ENCODE results near the gene UNC119. TPM values are rescaled to one million over a fixed set of nuclear protein-coding genes. Genes with fewer than 3 reads are reported as not detected.

The UNC119 gene
- polyA plus RNA-seq, 1 donor from 2014 or later = 218 TPM

DNA sequence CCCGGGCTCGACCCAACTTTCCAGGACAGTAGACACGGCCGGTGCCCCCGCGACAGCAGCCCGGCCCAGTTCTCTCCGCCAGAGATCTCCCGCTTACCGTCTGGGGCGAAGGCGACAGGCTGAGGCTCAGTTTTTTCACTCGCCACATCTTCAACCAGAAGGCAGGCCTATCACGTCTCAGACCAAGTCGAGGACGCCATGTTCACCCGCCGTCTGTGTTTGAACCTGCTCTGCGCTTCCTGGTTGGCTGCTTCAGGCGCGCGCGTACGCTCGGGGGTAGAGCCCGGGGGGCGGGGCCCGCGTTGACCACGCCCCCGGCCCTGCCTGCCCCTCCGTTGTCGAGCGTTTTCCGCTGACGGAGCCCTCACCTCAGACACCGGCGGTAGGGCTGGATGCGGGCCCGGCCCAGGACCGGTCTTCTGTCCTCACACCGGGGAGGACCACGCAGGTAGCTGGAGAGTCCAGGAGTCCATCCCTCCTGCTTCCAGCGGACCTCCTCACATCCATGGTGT lies 46.4 kb upstream of the UNC119 start, which contains the start of gene SPAG5:
TSS of gene SPAG5 (minus strand) at position 227 of the 512 bp plus-strand sequence. CDS start at position 148, 79 bp downstream.
- no peaks in the 10 kb centered on the region for H3K9me2 ChIP-seq (ENCODE audit: insufficient read depth, low read length)
- peak within 1 kb of the TSS; percentile 61 for H3K9ac ChIP-seq (ENCODE audit: low read length)
- H3K27ac ChIP-seq (ENCODE audit: low read length) = no peak within 1 kb of the TSS
- TF ChIP-seq, protein P1, sequence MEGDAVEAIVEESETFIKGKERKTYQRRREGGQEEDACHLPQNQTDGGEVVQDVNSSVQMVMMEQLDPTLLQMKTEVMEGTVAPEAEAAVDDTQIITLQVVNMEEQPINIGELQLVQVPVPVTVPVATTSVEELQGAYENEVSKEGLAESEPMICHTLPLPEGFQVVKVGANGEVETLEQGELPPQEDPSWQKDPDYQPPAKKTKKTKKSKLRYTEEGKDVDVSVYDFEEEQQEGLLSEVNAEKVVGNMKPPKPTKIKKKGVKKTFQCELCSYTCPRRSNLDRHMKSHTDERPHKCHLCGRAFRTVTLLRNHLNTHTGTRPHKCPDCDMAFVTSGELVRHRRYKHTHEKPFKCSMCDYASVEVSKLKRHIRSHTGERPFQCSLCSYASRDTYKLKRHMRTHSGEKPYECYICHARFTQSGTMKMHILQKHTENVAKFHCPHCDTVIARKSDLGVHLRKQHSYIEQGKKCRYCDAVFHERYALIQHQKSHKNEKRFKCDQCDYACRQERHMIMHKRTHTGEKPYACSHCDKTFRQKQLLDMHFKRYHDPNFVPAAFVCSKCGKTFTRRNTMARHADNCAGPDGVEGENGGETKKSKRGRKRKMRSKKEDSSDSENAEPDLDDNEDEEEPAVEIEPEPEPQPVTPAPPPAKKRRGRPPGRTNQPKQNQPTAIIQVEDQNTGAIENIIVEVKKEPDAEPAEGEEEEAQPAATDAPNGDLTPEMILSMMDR (IDR thresholded peaks at IDR 0.05; ENCODE audit: poor library complexity, severe bottlenecking) = no peak
- TF ChIP-seq POLR2AphosphoS5 (IDR thresholded peaks at IDR 0.05) (peak; percentile 27), EZH2 (IDR thresholded peaks at IDR 0.05; ENCODE audit: borderline replicate concordance, insufficient read depth, low read length, poor library complexity, severe bottlenecking) (no peak), MXI1 (conservative IDR thresholded peaks at IDR 0.05; ENCODE audit: poor library complexity, severe bottlenecking) (peak; percentile 96), TAF1 (IDR thresholded peaks at IDR 0.05; ENCODE audit: low read depth) (no peak), SMC3 (conservative IDR thresholded peaks at IDR 0.05; ENCODE audit: poor library complexity) (peak; percentile 25), RAD21 (conservative IDR thresholded peaks at IDR 0.05) (peak; percentile 21)
- no peaks in the 10 kb centered on the region for H3K36me3 ChIP-seq (ENCODE audit: insufficient read depth, low read length)
- H4K20me1 ChIP-seq (ENCODE audit: insufficient read depth) = no peaks in the 10 kb centered on the region
- H3K4me3 ChIP-seq (ENCODE audit: low read length) = peak within 1 kb of the TSS; percentile 71
- peak within 1 kb of the TSS; percentile 25 for H2AFZ ChIP-seq (ENCODE audit: low read depth, low read length)
- H3K4me2 ChIP-seq (ENCODE audit: low read length) = peak within 1 kb of the TSS; percentile 63
- no peaks in the 10 kb centered on the region for H3F3A ChIP-seq (ENCODE audit: insufficient read depth, low read length, poor library complexity, severe bottlenecking)
- no peaks in the 10 kb centered on the region for H3K27me3 ChIP-seq (ENCODE audit: insufficient read depth, low read depth, low read length)
- no peaks in the 10 kb centered on the region for H3K79me2 ChIP-seq (replicated peaks; ENCODE audit: insufficient read depth, low read length)
- no peaks in the 10 kb centered on the region for H3K9me3 ChIP-seq (ENCODE audit: low read length)

DNA sequence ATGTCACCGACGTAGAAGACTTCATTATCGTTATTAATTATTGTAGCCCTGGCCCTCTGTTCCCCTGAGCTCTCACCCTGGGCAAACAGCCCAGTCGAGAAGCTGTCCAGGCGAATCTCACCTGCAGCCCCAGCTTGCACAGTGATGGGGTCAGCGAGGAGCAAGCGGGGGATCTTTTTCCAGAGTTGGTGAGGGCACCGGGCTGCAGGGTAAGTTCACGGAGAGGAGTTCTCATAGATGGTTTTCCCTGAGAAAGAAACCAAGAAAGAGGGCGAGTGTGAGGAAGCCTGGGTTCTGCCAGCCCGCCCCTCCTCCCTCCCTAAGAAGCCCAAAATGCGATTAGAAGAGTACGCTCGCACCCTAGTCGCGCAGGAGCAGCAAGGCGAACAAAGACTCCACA lies 46.0 kb upstream of the UNC119 start:
- H3K27me3 ChIP-seq (ENCODE audit: insufficient read depth, low read depth, low read length) = no peaks in the 10 kb centered on the region
- H3K9ac ChIP-seq (ENCODE audit: low read length) = no peak overlapping the region
- peak overlapping the region; percentile 71 for H3K4me3 ChIP-seq (ENCODE audit: low read length)
- peak overlapping the region; percentile 50 for H3K4me2 ChIP-seq (ENCODE audit: low read length)
- no peaks in the 10 kb centered on the region for H3K9me2 ChIP-seq (ENCODE audit: insufficient read depth, low read length)
- no peaks in the 10 kb centered on the region for H3F3A ChIP-seq (ENCODE audit: insufficient read depth, low read length, poor library complexity, severe bottlenecking)
- H4K20me1 ChIP-seq (ENCODE audit: insufficient read depth) = no peaks in the 10 kb centered on the region
- no peaks in the 10 kb centered on the region for H3K79me2 ChIP-seq (replicated peaks; ENCODE audit: insufficient read depth, low read length)
- no peak overlapping the region for H3K27ac ChIP-seq (ENCODE audit: low read length)
- no peaks in the 10 kb centered on the region for H3K9me3 ChIP-seq (ENCODE audit: low read length)
- H2AFZ ChIP-seq (ENCODE audit: low read depth, low read length) = no peak overlapping the region
- no peaks in the 10 kb centered on the region for H3K36me3 ChIP-seq (ENCODE audit: insufficient read depth, low read length)
- TF ChIP-seq TAF1 (IDR thresholded peaks at IDR 0.05; ENCODE audit: low read depth) (no peak), MXI1 (conservative IDR thresholded peaks at IDR 0.05; ENCODE audit: poor library complexity, severe bottlenecking) (no peak)
- TF ChIP-seq, protein P1 (IDR thresholded peaks at IDR 0.05; ENCODE audit: poor library complexity, severe bottlenecking) = no peak

DNA sequence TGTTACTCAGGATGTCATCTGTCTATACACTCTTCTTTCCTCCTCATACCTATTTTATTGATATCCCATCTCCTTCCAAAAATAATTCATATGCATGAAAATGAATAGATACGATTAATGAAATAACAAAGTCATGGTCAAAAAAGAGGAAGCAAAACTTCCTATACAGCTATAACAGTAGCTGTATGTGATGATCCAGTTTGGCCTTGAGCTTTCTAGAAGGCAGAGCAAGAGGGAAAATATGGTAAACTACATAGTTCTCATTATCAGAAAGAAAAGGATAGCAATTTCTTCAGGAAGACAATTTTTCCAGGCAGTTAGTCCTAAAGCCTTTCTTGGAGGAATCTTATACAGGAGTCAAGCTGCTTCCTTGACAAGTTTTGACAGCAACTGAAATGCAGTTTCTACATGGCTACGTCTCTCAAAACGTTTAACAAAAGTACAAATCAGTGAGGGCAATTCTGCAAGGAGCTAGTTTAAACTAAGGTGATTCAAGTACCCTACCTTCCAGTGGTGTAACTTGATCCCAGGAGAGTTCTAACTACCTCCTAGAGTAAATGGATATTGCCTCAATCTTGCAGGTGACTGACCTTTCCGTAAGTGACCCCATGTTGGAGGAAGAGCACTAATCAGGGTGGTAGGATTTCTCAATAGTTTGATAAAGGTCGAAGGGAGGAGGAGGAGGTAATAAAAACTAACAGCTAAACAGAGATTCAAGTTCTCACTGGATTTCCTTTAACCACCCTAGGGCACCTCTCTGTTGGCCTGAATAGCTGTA lies 45.4 kb upstream of the UNC119 start:
- Histone ChIP-seq H3K9ac (ENCODE audit: low read length) (no peak overlapping the region), H3K27ac (ENCODE audit: low read length) (no peak overlapping the region), H3K79me2 (replicated peaks; ENCODE audit: insufficient read depth, low read length) (no peaks in the 10 kb centered on the region), H2AFZ (ENCODE audit: low read depth, low read length) (no peak overlapping the region), H3F3A (ENCODE audit: insufficient read depth, low read length, poor library complexity, severe bottlenecking) (no peaks in the 10 kb centered on the region), H3K27me3 (ENCODE audit: insufficient read depth, low read depth, low read length) (no peaks in the 10 kb centered on the region), H3K4me2 (ENCODE audit: low read length) (no peak overlapping the region), H3K4me3 (ENCODE audit: low read length) (peak overlapping the region; percentile 71), H3K9me2 (ENCODE audit: insufficient read depth, low read length) (no peaks in the 10 kb centered on the region), H3K9me3 (ENCODE audit: low read length) (no peaks in the 10 kb centered on the region), H4K20me1 (ENCODE audit: insufficient read depth) (no peaks in the 10 kb centered on the region), H3K36me3 (ENCODE audit: insufficient read depth, low read length) (no peaks in the 10 kb centered on the region)
- TF ChIP-seq, protein P2, sequence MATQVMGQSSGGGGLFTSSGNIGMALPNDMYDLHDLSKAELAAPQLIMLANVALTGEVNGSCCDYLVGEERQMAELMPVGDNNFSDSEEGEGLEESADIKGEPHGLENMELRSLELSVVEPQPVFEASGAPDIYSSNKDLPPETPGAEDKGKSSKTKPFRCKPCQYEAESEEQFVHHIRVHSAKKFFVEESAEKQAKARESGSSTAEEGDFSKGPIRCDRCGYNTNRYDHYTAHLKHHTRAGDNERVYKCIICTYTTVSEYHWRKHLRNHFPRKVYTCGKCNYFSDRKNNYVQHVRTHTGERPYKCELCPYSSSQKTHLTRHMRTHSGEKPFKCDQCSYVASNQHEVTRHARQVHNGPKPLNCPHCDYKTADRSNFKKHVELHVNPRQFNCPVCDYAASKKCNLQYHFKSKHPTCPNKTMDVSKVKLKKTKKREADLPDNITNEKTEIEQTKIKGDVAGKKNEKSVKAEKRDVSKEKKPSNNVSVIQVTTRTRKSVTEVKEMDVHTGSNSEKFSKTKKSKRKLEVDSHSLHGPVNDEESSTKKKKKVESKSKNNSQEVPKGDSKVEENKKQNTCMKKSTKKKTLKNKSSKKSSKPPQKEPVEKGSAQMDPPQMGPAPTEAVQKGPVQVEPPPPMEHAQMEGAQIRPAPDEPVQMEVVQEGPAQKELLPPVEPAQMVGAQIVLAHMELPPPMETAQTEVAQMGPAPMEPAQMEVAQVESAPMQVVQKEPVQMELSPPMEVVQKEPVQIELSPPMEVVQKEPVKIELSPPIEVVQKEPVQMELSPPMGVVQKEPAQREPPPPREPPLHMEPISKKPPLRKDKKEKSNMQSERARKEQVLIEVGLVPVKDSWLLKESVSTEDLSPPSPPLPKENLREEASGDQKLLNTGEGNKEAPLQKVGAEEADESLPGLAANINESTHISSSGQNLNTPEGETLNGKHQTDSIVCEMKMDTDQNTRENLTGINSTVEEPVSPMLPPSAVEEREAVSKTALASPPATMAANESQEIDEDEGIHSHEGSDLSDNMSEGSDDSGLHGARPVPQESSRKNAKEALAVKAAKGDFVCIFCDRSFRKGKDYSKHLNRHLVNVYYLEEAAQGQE (IDR thresholded peaks at IDR 0.05; ENCODE audit: borderline replicate concordance) = peak; percentile 57
- TF ChIP-seq RAD21 (conservative IDR thresholded peaks at IDR 0.05) (no peak), TAF1 (IDR thresholded peaks at IDR 0.05; ENCODE audit: low read depth) (no peak)

Measured in neural cell (in vitro differentiated cells).